Loucy (cell line): ENCODE data around the gene ALOX5AP.

Experiments used
- EZH2phosphoT487 ChIP-seq: fragments of 200-600 bp; IDR thresholded peaks from 2 replicates; pipeline ENCODE4 v1.6.1; 2018; ENCODE audit warnings: antibody characterized with exemption, mild to moderate bottlenecking, moderate library complexity, borderline replicate concordance
- TF ChIP-seq, protein P1 (sequence below): fragments of 200-600 bp; sonication (generic); conservative IDR thresholded peaks from 2 replicates; pipeline ENCODE4 v1.5.1; 2014; ENCODE audit warnings: mild to moderate bottlenecking, antibody characterized with exemption, low read length

DNA sequence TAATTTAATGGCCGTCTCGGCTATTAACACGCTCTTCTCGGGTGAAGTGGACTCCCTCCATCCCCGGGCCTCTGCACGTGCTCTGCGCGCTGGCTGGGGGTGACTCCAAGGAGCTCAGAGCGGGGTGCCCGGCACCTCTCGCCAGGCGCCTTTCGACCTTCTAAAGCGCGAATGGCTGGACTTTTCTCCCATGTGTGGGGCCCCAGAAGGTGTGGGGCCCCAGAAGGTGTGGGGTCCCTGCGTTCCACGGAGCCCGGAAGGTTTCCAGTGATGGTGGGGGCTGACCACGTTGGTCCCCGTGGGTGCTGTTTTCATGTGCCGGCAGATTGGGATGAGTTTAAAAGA lies 3.3 kb upstream of the ALOX5AP start:
- TF ChIP-seq, protein P1, sequence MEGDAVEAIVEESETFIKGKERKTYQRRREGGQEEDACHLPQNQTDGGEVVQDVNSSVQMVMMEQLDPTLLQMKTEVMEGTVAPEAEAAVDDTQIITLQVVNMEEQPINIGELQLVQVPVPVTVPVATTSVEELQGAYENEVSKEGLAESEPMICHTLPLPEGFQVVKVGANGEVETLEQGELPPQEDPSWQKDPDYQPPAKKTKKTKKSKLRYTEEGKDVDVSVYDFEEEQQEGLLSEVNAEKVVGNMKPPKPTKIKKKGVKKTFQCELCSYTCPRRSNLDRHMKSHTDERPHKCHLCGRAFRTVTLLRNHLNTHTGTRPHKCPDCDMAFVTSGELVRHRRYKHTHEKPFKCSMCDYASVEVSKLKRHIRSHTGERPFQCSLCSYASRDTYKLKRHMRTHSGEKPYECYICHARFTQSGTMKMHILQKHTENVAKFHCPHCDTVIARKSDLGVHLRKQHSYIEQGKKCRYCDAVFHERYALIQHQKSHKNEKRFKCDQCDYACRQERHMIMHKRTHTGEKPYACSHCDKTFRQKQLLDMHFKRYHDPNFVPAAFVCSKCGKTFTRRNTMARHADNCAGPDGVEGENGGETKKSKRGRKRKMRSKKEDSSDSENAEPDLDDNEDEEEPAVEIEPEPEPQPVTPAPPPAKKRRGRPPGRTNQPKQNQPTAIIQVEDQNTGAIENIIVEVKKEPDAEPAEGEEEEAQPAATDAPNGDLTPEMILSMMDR = no peak
- no peak for TF ChIP-seq EZH2phosphoT487
